Fibroblast of pulmonary artery (primary cell): Measurements from ENCODE around the gene ACTA2.

Experiments
- DNase-seq: peaks from one replicate; pipeline ENCODE4 v3.0.0-alpha.2; 2010; ENCODE audit warnings: low read depth
- H3K4me3 ChIP-seq: replicated peaks from 2 replicates; pipeline ENCODE4 v1.5.1; 2011; ENCODE audit warnings: low read depth, mild to moderate bottlenecking, control low read depth, low read length, moderate library complexity
- CTCF ChIP-seq: IDR thresholded peaks from 2 replicates; pipeline ENCODE4 v1.5.1; 2011; ENCODE audit warnings: mild to moderate bottlenecking, control low read depth, low read length, inconsistent platforms; ENCODE audit errors: missing control alignments

ACTA2 gene

GRCh38 chr10:88892222-88892967 is 60.2 kb downstream of the ACTA2 start:
- no peak for DNase-seq

GRCh38 chr10:88890681-88891381 is 61.7 kb downstream of the ACTA2 start:
- no peak for TF ChIP-seq CTCF
- no peak for DNase-seq
- no peak overlapping the region for H3K4me3 ChIP-seq

More at GRCh38 chr10:88892222-88892967, 60.2 kb downstream of the ACTA2 start:
- TF ChIP-seq CTCF = no peak
- H3K4me3 ChIP-seq = no peak overlapping the region

GRCh38 chr10:88889559-88890337 is 62.8 kb downstream of the ACTA2 start:
- no peak for TF ChIP-seq CTCF
- no peak overlapping the region for H3K4me3 ChIP-seq
- DNase-seq = no peak

GRCh38 chr10:88888810-88889445 is 63.6 kb downstream of the ACTA2 start:
- TF ChIP-seq CTCF = no peak
- DNase-seq = no peak
- no peak overlapping the region for H3K4me3 ChIP-seq

- TF ChIP-seq CTCF = no peak
- DNase-seq = no peak
- no peak overlapping the region for H3K4me3 ChIP-seq
Measured at GRCh38 chr10:88886557-88886956, 66.0 kb downstream of the ACTA2 start.
